NOMO-1 treated with DMSO at 0.1 percent for 48 hours (cell line): ENCODE measurements around the gene SLC5A2.
A peak's percentile ranks its signal among the peaks of the same experiment; 100 is the strongest.
"Not testable (repeated sequence)": the region's sequence is repeated elsewhere in the genome, so short reads cannot be mapped to it uniquely, and the experiment has no call there.

Experiments
- DNase-seq: peaks from one replicate; lab custom pipeline; 2025; ENCODE audit not compliant: unreplicated experiment; lab: John Stamatoyannopoulos, UW

Gene SLC5A2

GRCh38 chr16:31474773-31475738, 7.9 kb upstream of the SLC5A2 start:
- DNase-seq, result no peak

- no peak for DNase-seq
Observed at GRCh38 chr16:31475946-31476302, 7.0 kb upstream of the SLC5A2 start.

GRCh38 chr16:31476303-31477219, 6.4 kb upstream of the SLC5A2 start:
- peak; percentile 59 for DNase-seq

GRCh38 chr16:31477220-31478216, 5.4 kb upstream of the SLC5A2 start:
- peak; percentile 78 for DNase-seq

GRCh38 chr16:31478956-31479355, 4.0 kb upstream of the SLC5A2 start:
- DNase-seq, result no peak

- no peak for DNase-seq
Observed at GRCh38 chr16:31479751-31480150, 3.2 kb upstream of the SLC5A2 start.

- DNase-seq, result no peak
Observed at GRCh38 chr16:31480851-31481536, 1.9 kb upstream of the SLC5A2 start.

- not testable (repeated sequence) for DNase-seq
Observed at GRCh38 chr16:31484048-31484447, 1.1 kb downstream of the SLC5A2 start.

- DNase-seq, result no peak
Observed at GRCh38 chr16:31484491-31485171, 1.7 kb downstream of the SLC5A2 start.

- DNase-seq, result no peak
Observed at GRCh38 chr16:31485571-31485970, 2.6 kb downstream of the SLC5A2 start.

GRCh38 chr16:31486045-31486444, 3.1 kb downstream of the SLC5A2 start:
- no peak for DNase-seq

- no peak for DNase-seq
Observed at GRCh38 chr16:31487071-31487719, 4.3 kb downstream of the SLC5A2 start.

GRCh38 chr16:31487720-31488467, 5.0 kb downstream of the SLC5A2 start:
- DNase-seq, result peak; percentile 35

- DNase-seq, result no peak
Observed at GRCh38 chr16:31488468-31489297, 5.8 kb downstream of the SLC5A2 start.

GRCh38 chr16:31489298-31489564, 6.3 kb downstream of the SLC5A2 start:
- no peak for DNase-seq

GRCh38 chr16:31489616-31490584, 7.0 kb downstream of the SLC5A2 start:
- no peak for DNase-seq
